ENCODE data around the gene SLC25A43. TPM values are rescaled to one million over a fixed set of nuclear protein-coding genes. Genes with fewer than 3 reads are reported as not detected.
A peak's percentile ranks its signal among the peaks of the same experiment; 100 is the strongest.

Gene SLC25A43
- total and polyA plus RNA-seq, 9 of the 15 experiments (the other 6 are each of a cell fraction or from before 2014, with no cell fraction given): 1.3 to 8.4 (median 4.0) TPM

DNA sequence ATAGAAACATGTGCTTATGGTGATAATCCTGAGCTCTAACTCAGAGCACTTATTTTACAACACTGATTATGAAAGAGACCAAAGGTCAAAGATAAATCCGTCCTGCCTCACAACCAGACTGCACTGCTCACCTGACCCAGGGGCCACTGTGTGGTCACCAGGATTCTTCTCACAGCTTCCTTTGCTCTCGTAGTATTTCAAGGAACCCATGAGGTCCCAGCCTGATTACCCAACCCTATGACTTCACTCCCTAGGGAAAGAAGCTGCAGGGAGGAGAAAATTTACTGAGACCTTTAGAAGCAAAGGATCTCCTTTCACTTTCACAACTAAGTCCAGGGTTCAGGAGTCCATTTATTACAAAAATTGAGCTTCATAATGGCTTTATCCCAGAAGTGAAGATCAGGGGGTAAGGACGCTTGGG, 78.7 kb downstream of the SLC25A43 start (continued):
- no peak for TF ChIP-seq FOXP1 (CRISPR knock-in tag; IDR thresholded peaks at IDR 0.05)
- TF ChIP-seq, protein P1, sequence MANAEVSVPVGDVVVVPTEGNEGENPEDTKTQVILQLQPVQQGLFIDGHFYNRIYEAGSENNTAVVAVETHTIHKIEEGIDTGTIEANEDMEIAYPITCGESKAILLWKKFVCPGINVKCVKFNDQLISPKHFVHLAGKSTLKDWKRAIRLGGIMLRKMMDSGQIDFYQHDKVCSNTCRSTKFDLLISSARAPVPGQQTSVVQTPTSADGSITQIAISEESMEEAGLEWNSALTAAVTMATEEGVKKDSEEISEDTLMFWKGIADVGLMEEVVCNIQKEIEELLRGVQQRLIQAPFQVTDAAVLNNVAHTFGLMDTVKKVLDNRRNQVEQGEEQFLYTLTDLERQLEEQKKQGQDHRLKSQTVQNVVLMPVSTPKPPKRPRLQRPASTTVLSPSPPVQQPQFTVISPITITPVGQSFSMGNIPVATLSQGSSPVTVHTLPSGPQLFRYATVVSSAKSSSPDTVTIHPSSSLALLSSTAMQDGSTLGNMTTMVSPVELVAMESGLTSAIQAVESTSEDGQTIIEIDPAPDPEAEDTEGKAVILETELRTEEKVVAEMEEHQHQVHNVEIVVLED (CRISPR knock-in tag; IDR thresholded peaks at IDR 0.05): no peak
- no peak for TF ChIP-seq HDAC6 (IDR thresholded peaks at IDR 0.05; ENCODE audit: low read depth, low read length)
- TF ChIP-seq CBFA2T2 (conservative IDR thresholded peaks at IDR 0.05): peak; percentile 84
- TF ChIP-seq HDAC3 (IDR thresholded peaks at IDR 0.05; ENCODE audit: borderline replicate concordance, partially characterized antibody): peak; percentile 48
- TF ChIP-seq MEF2D (tag; conservative IDR thresholded peaks at IDR 0.05; ENCODE audit: low read depth): no peak
- no peak for TF ChIP-seq KHSRP (IDR thresholded peaks at IDR 0.05)
- TF ChIP-seq, protein P2, sequence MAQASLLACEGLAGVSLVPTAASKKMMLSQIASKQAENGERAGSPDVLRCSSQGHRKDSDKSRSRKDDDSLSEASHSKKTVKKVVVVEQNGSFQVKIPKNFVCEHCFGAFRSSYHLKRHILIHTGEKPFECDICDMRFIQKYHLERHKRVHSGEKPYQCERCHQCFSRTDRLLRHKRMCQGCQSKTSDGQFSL (CRISPR knock-in tag; IDR thresholded peaks at IDR 0.05): no peak
- TF ChIP-seq, protein P2 (tag; IDR thresholded peaks at IDR 0.05): no peak
- peak; percentile 88 for TF ChIP-seq BHLHE40 (IDR thresholded peaks at IDR 0.05; ENCODE audit: low read length)
- TF ChIP-seq, protein P3, sequence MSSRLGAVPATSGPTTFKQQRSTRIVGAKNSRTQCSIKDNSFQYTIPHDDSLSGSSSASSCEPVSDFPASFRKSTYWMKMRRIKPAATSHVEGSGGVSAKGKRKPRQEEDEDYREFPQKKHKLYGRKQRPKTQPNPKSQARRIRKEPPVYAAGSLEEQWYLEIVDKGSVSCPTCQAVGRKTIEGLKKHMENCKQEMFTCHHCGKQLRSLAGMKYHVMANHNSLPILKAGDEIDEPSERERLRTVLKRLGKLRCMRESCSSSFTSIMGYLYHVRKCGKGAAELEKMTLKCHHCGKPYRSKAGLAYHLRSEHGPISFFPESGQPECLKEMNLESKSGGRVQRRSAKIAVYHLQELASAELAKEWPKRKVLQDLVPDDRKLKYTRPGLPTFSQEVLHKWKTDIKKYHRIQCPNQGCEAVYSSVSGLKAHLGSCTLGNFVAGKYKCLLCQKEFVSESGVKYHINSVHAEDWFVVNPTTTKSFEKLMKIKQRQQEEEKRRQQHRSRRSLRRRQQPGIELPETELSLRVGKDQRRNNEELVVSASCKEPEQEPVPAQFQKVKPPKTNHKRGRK (tag; IDR thresholded peaks at IDR 0.05): no peak
- peak; percentile 52 for TF ChIP-seq MYC (IDR thresholded peaks at IDR 0.05; ENCODE audit: low read depth, low read length)
- no peak for TF ChIP-seq MYC (CRISPR knock-in tag; IDR thresholded peaks at IDR 0.05; ENCODE audit: borderline replicate concordance, low read depth)
- no peak for TF ChIP-seq ATF1 (CRISPR knock-in tag; IDR thresholded peaks at IDR 0.05)
- TF ChIP-seq ATF1 (tag; IDR thresholded peaks at IDR 0.05): 0 out of 2 replicates have a peak, but pooled peaks have one; percentile 10
- TF ChIP-seq NFIC (IDR thresholded peaks at IDR 0.05): peak; percentile 45
- TF ChIP-seq SNRNP70 (optimal IDR thresholded peaks at IDR 0.05; ENCODE audit: low read depth, low read length): no peak
- no peak for TF ChIP-seq ZKSCAN8 (CRISPR knock-in tag; IDR thresholded peaks at IDR 0.05)
- TF ChIP-seq, protein P4, sequence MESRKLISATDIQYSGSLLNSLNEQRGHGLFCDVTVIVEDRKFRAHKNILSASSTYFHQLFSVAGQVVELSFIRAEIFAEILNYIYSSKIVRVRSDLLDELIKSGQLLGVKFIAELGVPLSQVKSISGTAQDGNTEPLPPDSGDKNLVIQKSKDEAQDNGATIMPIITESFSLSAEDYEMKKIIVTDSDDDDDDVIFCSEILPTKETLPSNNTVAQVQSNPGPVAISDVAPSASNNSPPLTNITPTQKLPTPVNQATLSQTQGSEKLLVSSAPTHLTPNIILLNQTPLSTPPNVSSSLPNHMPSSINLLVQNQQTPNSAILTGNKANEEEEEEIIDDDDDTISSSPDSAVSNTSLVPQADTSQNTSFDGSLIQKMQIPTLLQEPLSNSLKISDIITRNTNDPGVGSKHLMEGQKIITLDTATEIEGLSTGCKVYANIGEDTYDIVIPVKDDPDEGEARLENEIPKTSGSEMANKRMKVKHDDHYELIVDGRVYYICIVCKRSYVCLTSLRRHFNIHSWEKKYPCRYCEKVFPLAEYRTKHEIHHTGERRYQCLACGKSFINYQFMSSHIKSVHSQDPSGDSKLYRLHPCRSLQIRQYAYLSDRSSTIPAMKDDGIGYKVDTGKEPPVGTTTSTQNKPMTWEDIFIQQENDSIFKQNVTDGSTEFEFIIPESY (CRISPR knock-in tag; IDR thresholded peaks at IDR 0.05): no peak
- TF ChIP-seq CBFA2T3 (IDR thresholded peaks at IDR 0.05): peak; percentile 91
- TF ChIP-seq HDGF (IDR thresholded peaks at IDR 0.05): no peak
- TF ChIP-seq ZNF830 (CRISPR knock-in tag; IDR thresholded peaks at IDR 0.05): no peak
- no peak for TF ChIP-seq ILF3 (IDR thresholded peaks at IDR 0.05; ENCODE audit: borderline replicate concordance)
- TF ChIP-seq NR2C1 (IDR thresholded peaks at IDR 0.05): peak; percentile 59; the same call in 1 of the 2 replicates
- TF ChIP-seq NR2C1 (tag; IDR thresholded peaks at IDR 0.05): peak; percentile 76
- TF ChIP-seq NR2F6 (CRISPR knock-in tag; IDR thresholded peaks at IDR 0.05): 0 out of 2 replicates have a peak, but pooled peaks have one; percentile 12
- no peak for TF ChIP-seq ZNF551 (CRISPR knock-in tag; IDR thresholded peaks at IDR 0.05)
- TF ChIP-seq ZFX (CRISPR knock-in tag; IDR thresholded peaks at IDR 0.05): no peak
